Measurements from ENCODE around the gene KLHL34.

KLHL34 gene

GRCh38 chrX:21700967-21701366 is 42.8 kb upstream of the KLHL34 start:
- Histone ChIP-seq H3K4me1 (ENCODE audit: low read length) (no peaks in the 10 kb centered on the region), H4K20me1 (ENCODE audit: insufficient read depth, low read length) (no peaks in the 10 kb centered on the region), H2AFZ (ENCODE audit: low read length) (no peak overlapping the region), H3K9me2 (replicated peaks; ENCODE audit: insufficient read depth, low read length) (no peaks in the 10 kb centered on the region), H3K27me3 (replicated peaks; ENCODE audit: insufficient read depth, low read length) (no peaks in the 10 kb centered on the region), H3K9me3 (replicated peaks; ENCODE audit: insufficient read depth, low read length) (no peaks in the 10 kb centered on the region), H3K4me2 (ENCODE audit: low read depth, low read length) (no peak overlapping the region), H3K79me2 (ENCODE audit: low read length) (no peaks in the 10 kb centered on the region), H3K9ac (ENCODE audit: low read length) (no peak overlapping the region), H3K36me3 (replicated peaks; ENCODE audit: insufficient read depth, low read length) (no peaks in the 10 kb centered on the region), H3F3A (ENCODE audit: insufficient read depth, low read length) (no peaks in the 10 kb centered on the region), H3K27ac (ENCODE audit: low read length) (no peak overlapping the region), H3K4me3 (ENCODE audit: low read length) (no peak overlapping the region)
- no peak for DNase-seq
- no peak for TF ChIP-seq EZH2phosphoT487 (IDR thresholded peaks at IDR 0.05; ENCODE audit: low read length)
- no peak for TF ChIP-seq CTCF (IDR thresholded peaks at IDR 0.05; ENCODE audit: low read length)
- no peak for TF ChIP-seq EZH2 (optimal IDR thresholded peaks at IDR 0.05; ENCODE audit: low read depth, low read length)

GRCh38 chrX:21700275-21700674 is 42.1 kb upstream of the KLHL34 start:
- H3K27me3 ChIP-seq (replicated peaks; ENCODE audit: insufficient read depth, low read length), result no peaks in the 10 kb centered on the region
- H3K4me2 ChIP-seq (ENCODE audit: low read depth, low read length), result no peak overlapping the region
- no peaks in the 10 kb centered on the region for H4K20me1 ChIP-seq (ENCODE audit: insufficient read depth, low read length)
- TF ChIP-seq EZH2phosphoT487 (IDR thresholded peaks at IDR 0.05; ENCODE audit: low read length) (no peak), CTCF (IDR thresholded peaks at IDR 0.05; ENCODE audit: low read length) (no peak), EZH2 (optimal IDR thresholded peaks at IDR 0.05; ENCODE audit: low read depth, low read length) (no peak)
- no peak overlapping the region for H3K9ac ChIP-seq (ENCODE audit: low read length)
- H3K79me2 ChIP-seq (ENCODE audit: low read length), result no peaks in the 10 kb centered on the region
- no peak for DNase-seq
- no peaks in the 10 kb centered on the region for H3K36me3 ChIP-seq (replicated peaks; ENCODE audit: insufficient read depth, low read length)
- H3K9me2 ChIP-seq (replicated peaks; ENCODE audit: insufficient read depth, low read length), result no peaks in the 10 kb centered on the region
- H3K27ac ChIP-seq (ENCODE audit: low read length), result no peak overlapping the region
- no peaks in the 10 kb centered on the region for H3K9me3 ChIP-seq (replicated peaks; ENCODE audit: insufficient read depth, low read length)
- no peak overlapping the region for H2AFZ ChIP-seq (ENCODE audit: low read length)
- H3K4me1 ChIP-seq (ENCODE audit: low read length), result no peaks in the 10 kb centered on the region
- no peaks in the 10 kb centered on the region for H3F3A ChIP-seq (ENCODE audit: insufficient read depth, low read length)
- H3K4me3 ChIP-seq (ENCODE audit: low read length), result no peak overlapping the region

DNA sequence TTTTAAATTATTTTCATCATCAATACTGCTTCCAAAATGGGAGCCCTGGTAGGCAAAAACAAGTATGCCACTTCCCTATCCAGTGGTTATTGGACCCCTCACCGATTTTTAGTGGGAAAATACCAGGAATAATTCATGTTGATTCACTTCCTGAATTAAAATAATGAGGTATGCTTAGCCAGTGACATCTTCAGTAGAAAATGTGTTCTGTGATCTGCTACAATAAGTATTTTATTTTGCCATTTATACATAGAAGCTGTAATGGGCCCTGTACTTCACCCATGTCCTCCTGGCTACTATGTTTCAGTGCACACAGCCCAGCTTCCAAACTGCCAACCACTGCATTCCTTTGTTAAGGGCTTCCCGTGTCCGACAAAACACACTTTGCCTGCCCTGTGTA is 41.0 kb upstream of the KLHL34 start:
- Histone ChIP-seq H4K20me1 (ENCODE audit: insufficient read depth, low read length) (no peaks in the 10 kb centered on the region), H3K4me3 (ENCODE audit: low read length) (no peak overlapping the region), H3K9me3 (replicated peaks; ENCODE audit: insufficient read depth, low read length) (no peaks in the 10 kb centered on the region), H3K36me3 (replicated peaks; ENCODE audit: insufficient read depth, low read length) (no peaks in the 10 kb centered on the region), H2AFZ (ENCODE audit: low read length) (no peak overlapping the region), H3K79me2 (ENCODE audit: low read length) (no peaks in the 10 kb centered on the region), H3K27me3 (replicated peaks; ENCODE audit: insufficient read depth, low read length) (no peaks in the 10 kb centered on the region), H3K4me2 (ENCODE audit: low read depth, low read length) (no peak overlapping the region), H3K9ac (ENCODE audit: low read length) (no peak overlapping the region), H3K4me1 (ENCODE audit: low read length) (no peaks in the 10 kb centered on the region), H3F3A (ENCODE audit: insufficient read depth, low read length) (no peaks in the 10 kb centered on the region), H3K9me2 (replicated peaks; ENCODE audit: insufficient read depth, low read length) (no peaks in the 10 kb centered on the region), H3K27ac (ENCODE audit: low read length) (no peak overlapping the region)
- no peak for DNase-seq
- TF ChIP-seq EZH2phosphoT487 (IDR thresholded peaks at IDR 0.05; ENCODE audit: low read length), result no peak
- no peak for TF ChIP-seq EZH2 (optimal IDR thresholded peaks at IDR 0.05; ENCODE audit: low read depth, low read length)
- no peak for TF ChIP-seq CTCF (IDR thresholded peaks at IDR 0.05; ENCODE audit: low read length)

Data from MM.1S (cell line).